HCT116 (cell line): ENCODE measurements around the gene ANGPTL1. TPM values are rescaled to one million over a fixed set of nuclear protein-coding genes. Genes with fewer than 3 reads are reported as not detected.

Source experiments
- ATAC-seq: fragments of 200-7000 bp; cut with Tn5 transposase; 2 replicates; pipeline ENCODE4 v1.9.1; 2020; ENCODE audit warnings: mild to moderate bottlenecking, moderate library complexity
- BruUV-seq: library from RNA; stranded (reverse); fragments of 400-500 nt; replicated peaks from 2 replicates; lab custom pipeline; 2021; lab: Mats Ljungman, UMichigan
- CTCF ChIA-PET: fragments of 300-600 bp; sonication (Branson Sonifier 250); formaldehyde crosslinking; loops from one replicate; lab custom pipeline; 2021; ENCODE audit warnings: antibody characterized with exemption; lab: Charles Lee
- POLR2A ChIA-PET: fragments of 300-600, 350-600 bp; sonication (Branson Sonifier 250); formaldehyde crosslinking; loops from one replicate; lab custom pipeline; 2021; ENCODE audit warnings: antibody characterized with exemption; lab: Charles Lee
- RAD21 ChIA-PET, 2 experiments: fragments of 300-600 bp; sonication (Branson Sonifier 250); formaldehyde crosslinking; loops; one replicate each; lab custom pipeline; 2023; ENCODE audit warnings: low total read pairs in 2 of 2; ENCODE audit not compliant: uncharacterized antibody in 2 of 2, unreplicated experiment in 2 of 2, low non-redundant PET in 1 of 2; lab: Charles Lee
- DNase-seq: peaks from one replicate; pipeline ENCODE4 v3.0.0-alpha.2; 2010; ENCODE audit warnings: low read depth, low spot score
- H2AFZ ChIP-seq: fragments of 200-600 bp; shearing (Covaris generic), sonication (generic); 2 replicates; pipeline ENCODE4 v1.6.1; 2017; ENCODE audit warnings: low read depth, mixed run types, mixed read lengths, antibody characterized with exemption, low read length; ENCODE audit not compliant: poor library complexity, severe bottlenecking
- H3K27ac ChIP-seq: 2 replicates; pipeline ENCODE4 v1.5.1; 2012; ENCODE audit warnings: low read depth, low read length
- H3K27me3 ChIP-seq: fragments of 200-600 bp; sonication (generic); 2 replicates; pipeline ENCODE4 v1.6.1; 2016; ENCODE audit warnings: mixed run types, low read length, mixed read lengths; ENCODE audit not compliant: insufficient read depth
- H3K36me3 ChIP-seq, 2 experiments: fragments of 200-500 bp in 1 of 2; fragments of 200-600 bp in 1 of 2; sonication (Bioruptor generic) in 1 of 2; sonication (generic) in 1 of 2; 2 replicates each; pipeline versions ENCODE4 v1.5.1 to v1.6.1; 2014 to 2016; ENCODE audit warnings: low read length in 2 of 2, inconsistent platforms in 1 of 2, mixed read lengths in 1 of 2, mixed run types in 1 of 2; ENCODE audit not compliant: insufficient read depth in 2 of 2, control insufficient read depth in 1 of 2
- H3K4me1 ChIP-seq, 2 experiments: fragments of 200-600 bp in 1 of 2; sonication (generic) in 1 of 2; 2 replicates each; pipeline versions ENCODE4 v1.5.1 to v1.6.1; 2012 to 2017; ENCODE audit warnings: low read length in 2 of 2, inconsistent platforms in 1 of 2, mild to moderate bottlenecking in 1 of 2, mixed read lengths in 1 of 2, mixed run types in 1 of 2, moderate library complexity in 1 of 2; ENCODE audit not compliant: insufficient read depth in 2 of 2, control insufficient read depth in 1 of 2
- H3K4me2 ChIP-seq: fragments of 200-600 bp; sonication (generic); 2 replicates; pipeline ENCODE4 v1.6.1; 2017; ENCODE audit warnings: mixed run types, low read length, mixed read lengths
- H3K4me3 ChIP-seq, 2 experiments: fragments of 200-600 bp in 1 of 2; sonication (generic) in 1 of 2; replicated peaks in 1 of 2; 2 replicates each; pipeline ENCODE4 v1.5.1; 2011 to 2016; ENCODE audit warnings: low read length in 2 of 2, control low read depth in 1 of 2, low read depth in 1 of 2, mild to moderate bottlenecking in 1 of 2, mixed read lengths in 1 of 2, mixed run types in 1 of 2
- H3K79me2 ChIP-seq: fragments of 200-600 bp; sonication (generic); 2 replicates; pipeline ENCODE4 v1.6.1; 2017; ENCODE audit warnings: mild to moderate bottlenecking, mixed run types, low read length, moderate library complexity, mixed read lengths; ENCODE audit not compliant: insufficient read depth
- H3K9ac ChIP-seq: fragments of 200-600 bp; sonication (generic); 2 replicates; pipeline ENCODE4 v1.6.1; 2016; ENCODE audit warnings: low read length, mixed read lengths
- H3K9me2 ChIP-seq: fragments of 200-600 bp; sonication (generic), shearing (Covaris generic); 2 replicates; pipeline ENCODE4 v1.6.1; 2017; ENCODE audit warnings: mixed run types, mild to moderate bottlenecking, moderate library complexity; ENCODE audit not compliant: insufficient read depth
- H3K9me3 ChIP-seq, 2 experiments: fragments of 200-500 bp in 1 of 2; fragments of 200-600 bp in 1 of 2; sonication (Bioruptor generic) in 1 of 2; sonication (generic) in 1 of 2; 2 replicates each; pipeline ENCODE4 v1.6.1; 2014 to 2017; ENCODE audit warnings: low read length in 2 of 2, mixed read lengths in 2 of 2, inconsistent platforms in 1 of 2, low read depth in 1 of 2, mild to moderate bottlenecking in 1 of 2, mixed run types in 1 of 2, moderate library complexity in 1 of 2; ENCODE audit not compliant: control insufficient read depth in 1 of 2, insufficient read depth in 1 of 2
- H4K20me1 ChIP-seq: fragments of 200-600 bp; sonication (generic), shearing (Covaris generic); 2 replicates; pipeline ENCODE4 v1.6.1; 2017; ENCODE audit warnings: mixed run types, mild to moderate bottlenecking, moderate library complexity; ENCODE audit not compliant: insufficient read depth
- ATF3 ChIP-seq: IDR thresholded peaks from 2 replicates; pipeline ENCODE4 v1.6.1; 2012
- EGR1 ChIP-seq: IDR thresholded peaks from 2 replicates; pipeline ENCODE4 v1.6.1; 2012; ENCODE audit warnings: low read depth
- EZH2 ChIP-seq: fragments of 200-600 bp; sonication (generic); IDR thresholded peaks from 2 replicates; pipeline ENCODE4 v1.6.1; 2017; ENCODE audit warnings: antibody characterized with exemption, mixed run types
- EZH2phosphoT487 ChIP-seq: fragments of 200-600 bp; IDR thresholded peaks from 2 replicates; pipeline ENCODE4 v1.6.1; 2018; ENCODE audit warnings: antibody characterized with exemption, borderline replicate concordance
- POLR2AphosphoS5 ChIP-seq: IDR thresholded peaks from 2 replicates; pipeline ENCODE4 v1.6.1; 2011; ENCODE audit warnings: mild to moderate bottlenecking, low read depth, low read length, moderate library complexity
- RAD21 ChIP-seq: IDR thresholded peaks from 2 replicates; pipeline ENCODE4 v1.6.1; 2012; ENCODE audit warnings: low read depth, mild to moderate bottlenecking
- SIN3A ChIP-seq: IDR thresholded peaks from 2 replicates; pipeline ENCODE4 v1.6.1; 2012; ENCODE audit warnings: low read depth
- SP1 ChIP-seq: IDR thresholded peaks from 2 replicates; pipeline ENCODE4 v1.6.1; 2012; ENCODE audit warnings: low read depth
- SRF ChIP-seq: IDR thresholded peaks from 2 replicates; pipeline ENCODE4 v1.6.1; 2012; ENCODE audit warnings: low read depth
- TCF7L2 ChIP-seq: IDR thresholded peaks from 2 replicates; pipeline ENCODE4 v1.7.0; 2011; ENCODE audit warnings: borderline replicate concordance, inconsistent platforms; ENCODE audit not compliant: insufficient read depth, insufficient read length; ENCODE audit errors: extremely low read depth
- YY1 ChIP-seq: IDR thresholded peaks from 2 replicates; pipeline ENCODE4 v1.6.1; 2011; ENCODE audit warnings: low read length, low read depth, moderate library complexity, mild to moderate bottlenecking; ENCODE audit not compliant: insufficient replicate concordance; ENCODE audit errors: extremely low read depth
- ZFX ChIP-seq: fragments of 450-650 bp; IDR thresholded peaks from 2 replicates; pipeline ENCODE4 v1.6.1; 2017
- intact Hi-C: fragments of 100-400 bp; cut with micrococcal nuclease; formaldehyde crosslinking; loops from 2 replicates; pipeline ENCODE4 v1.10.0; 2022
- total RNA-seq: library from RNA; stranded (reverse); gene quantifications from one replicate; pipeline ENCODE4 v1.2.1, GENCODE V29; 2021; ENCODE audit not compliant: unreplicated experiment
- TF ChIP-seq, protein P1 (sequence below): IDR thresholded peaks from 2 replicates; pipeline ENCODE4 v1.6.1; 2012
- TF ChIP-seq, protein P2 (sequence below): IDR thresholded peaks from 2 replicates; pipeline ENCODE4 v1.6.1; 2011; ENCODE audit warnings: mild to moderate bottlenecking, low read length, moderate library complexity; ENCODE audit not compliant: insufficient replicate concordance; ENCODE audit errors: extremely low read depth

Gene ANGPTL1
- total RNA-seq, 1 experiment from 2014 or later, result 0.34 TPM

- RAD21 ChIA-PET, result no interaction called here
- POLR2A ChIA-PET, result no interaction called here
- intact Hi-C loops, result no loop called here
- no peak overlapping the region for H3K4me2 ChIP-seq
- no peaks in the 10 kb centered on the region for H3K36me3 ChIP-seq
- no peaks in the 10 kb centered on the region for H3K9me3 ChIP-seq
- H4K20me1 ChIP-seq, result no peaks in the 10 kb centered on the region
- no peaks in the 10 kb centered on the region for H3K79me2 ChIP-seq
- H3K4me3 ChIP-seq, result no peak overlapping the region
- H3K4me1 ChIP-seq, result peaks cover 0 to 7% of the 10 kb centered on the region in 2 experiments; a peak in 1 of 4 replicates
- H3K27me3 ChIP-seq, result no peaks in the 10 kb centered on the region
- TF ChIP-seq SP1 (no peak), TCF7L2 (no peak), ATF3 (no peak), EZH2phosphoT487 (no peak), SIN3A (no peak), ZFX (no peak), RAD21 (no peak), YY1 (no peak)
- H2AFZ ChIP-seq, result no peak overlapping the region
- CTCF ChIA-PET, result no interaction called here
- BruUV-seq, result no TSS peak
- no peaks in the 10 kb centered on the region for H3K9me2 ChIP-seq
- H3K27ac ChIP-seq, result no peak overlapping the region
- no peak overlapping the region for H3K9ac ChIP-seq
- no peak for DNase-seq
- ATAC-seq, result no peak
Observed at GRCh38 chr1:178821134-178821866, 49.6 kb downstream of the ANGPTL1 start.

DNA sequence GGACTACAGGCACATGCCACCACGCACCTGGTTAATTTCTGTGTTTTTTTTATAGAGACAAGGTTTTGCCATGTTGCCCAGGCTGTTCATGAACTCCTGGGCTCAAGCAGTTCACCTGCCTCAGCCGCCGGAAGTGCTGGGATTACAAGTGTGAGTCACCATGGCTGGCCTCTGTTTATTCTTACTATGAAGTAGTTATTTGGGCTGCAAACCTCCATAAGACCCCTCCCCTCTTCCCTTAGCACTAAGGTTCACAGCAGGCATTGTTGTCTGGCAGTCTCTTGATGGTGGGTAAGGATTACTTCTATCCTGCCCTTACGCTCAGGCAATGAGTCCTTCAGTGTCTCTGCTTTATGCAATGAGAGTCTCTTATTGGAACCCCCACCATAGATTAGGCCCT, 51.8 kb downstream of the ANGPTL1 start:
- Histone ChIP-seq H3K79me2 (no peaks in the 10 kb centered on the region), H3K36me3 (no peaks in the 10 kb centered on the region), H3K27ac (no peak overlapping the region), H3K9ac (no peak overlapping the region), H3K4me3 (no peak overlapping the region), H2AFZ (no peak overlapping the region), H3K27me3 (no peaks in the 10 kb centered on the region), H3K4me2 (no peak overlapping the region), H3K4me1 (peaks cover 0 to 7% of the 10 kb centered on the region in 2 experiments; a peak in 1 of 4 replicates), H3K9me3 (no peaks in the 10 kb centered on the region), H4K20me1 (no peaks in the 10 kb centered on the region), H3K9me2 (no peaks in the 10 kb centered on the region)
- no peak for ATAC-seq
- CTCF ChIA-PET, result no interaction called here
- no peak for DNase-seq
- intact Hi-C loops, result no loop called here
- POLR2A ChIA-PET, result no interaction called here
- RAD21 ChIA-PET, result no interaction called here
- no TSS peak for BruUV-seq
- TF ChIP-seq EGR1 (no peak), YY1 (no peak), POLR2AphosphoS5 (no peak), RAD21 (no peak), SRF (no peak), EZH2 (no peak), EZH2phosphoT487 (no peak), ZFX (no peak)
- TF ChIP-seq, protein P1, sequence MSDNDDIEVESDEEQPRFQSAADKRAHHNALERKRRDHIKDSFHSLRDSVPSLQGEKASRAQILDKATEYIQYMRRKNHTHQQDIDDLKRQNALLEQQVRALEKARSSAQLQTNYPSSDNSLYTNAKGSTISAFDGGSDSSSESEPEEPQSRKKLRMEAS, result no peak
- TF ChIP-seq, protein P2, sequence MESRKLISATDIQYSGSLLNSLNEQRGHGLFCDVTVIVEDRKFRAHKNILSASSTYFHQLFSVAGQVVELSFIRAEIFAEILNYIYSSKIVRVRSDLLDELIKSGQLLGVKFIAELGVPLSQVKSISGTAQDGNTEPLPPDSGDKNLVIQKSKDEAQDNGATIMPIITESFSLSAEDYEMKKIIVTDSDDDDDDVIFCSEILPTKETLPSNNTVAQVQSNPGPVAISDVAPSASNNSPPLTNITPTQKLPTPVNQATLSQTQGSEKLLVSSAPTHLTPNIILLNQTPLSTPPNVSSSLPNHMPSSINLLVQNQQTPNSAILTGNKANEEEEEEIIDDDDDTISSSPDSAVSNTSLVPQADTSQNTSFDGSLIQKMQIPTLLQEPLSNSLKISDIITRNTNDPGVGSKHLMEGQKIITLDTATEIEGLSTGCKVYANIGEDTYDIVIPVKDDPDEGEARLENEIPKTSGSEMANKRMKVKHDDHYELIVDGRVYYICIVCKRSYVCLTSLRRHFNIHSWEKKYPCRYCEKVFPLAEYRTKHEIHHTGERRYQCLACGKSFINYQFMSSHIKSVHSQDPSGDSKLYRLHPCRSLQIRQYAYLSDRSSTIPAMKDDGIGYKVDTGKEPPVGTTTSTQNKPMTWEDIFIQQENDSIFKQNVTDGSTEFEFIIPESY, result no peak
